ENCODE results near the gene MEIS2.

The MEIS2 gene

GRCh38 chr15:36936613-36937012 is 163.7 kb downstream of the MEIS2 start:
- DNase-seq (ENCODE audit: low read depth), result no peak

- no peak for DNase-seq (ENCODE audit: low read depth)
These were observed 166.9 kb downstream of the MEIS2 start for GRCh38 chr15:36933255-36933990.

DNA sequence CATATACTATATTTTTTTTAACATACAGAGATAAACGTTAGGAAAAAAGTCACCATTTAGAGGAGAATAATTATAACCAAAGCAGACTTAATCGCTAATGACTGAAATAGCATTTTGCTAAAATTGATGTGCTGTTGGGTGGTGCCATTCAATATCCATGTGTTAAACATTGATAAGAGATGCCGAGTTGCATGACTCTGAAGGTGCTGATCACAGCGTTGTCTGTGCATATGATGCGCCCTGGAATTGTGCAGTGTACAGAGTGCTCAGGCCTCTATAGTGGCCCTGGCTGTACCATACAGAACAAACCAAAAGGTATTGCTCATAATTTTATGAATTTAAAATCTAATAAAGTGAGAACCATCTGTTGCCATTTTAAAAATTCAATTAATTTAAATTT is 168.3 kb downstream of the MEIS2 start:
- DNase-seq (ENCODE audit: low read depth), result no peak

- no peak for DNase-seq (ENCODE audit: low read depth)
These were observed 168.9 kb downstream of the MEIS2 start for GRCh38 chr15:36931434-36931833.

- no peak for DNase-seq (ENCODE audit: low read depth)
These were observed 173.9 kb downstream of the MEIS2 start for GRCh38 chr15:36926427-36926825.

DNA sequence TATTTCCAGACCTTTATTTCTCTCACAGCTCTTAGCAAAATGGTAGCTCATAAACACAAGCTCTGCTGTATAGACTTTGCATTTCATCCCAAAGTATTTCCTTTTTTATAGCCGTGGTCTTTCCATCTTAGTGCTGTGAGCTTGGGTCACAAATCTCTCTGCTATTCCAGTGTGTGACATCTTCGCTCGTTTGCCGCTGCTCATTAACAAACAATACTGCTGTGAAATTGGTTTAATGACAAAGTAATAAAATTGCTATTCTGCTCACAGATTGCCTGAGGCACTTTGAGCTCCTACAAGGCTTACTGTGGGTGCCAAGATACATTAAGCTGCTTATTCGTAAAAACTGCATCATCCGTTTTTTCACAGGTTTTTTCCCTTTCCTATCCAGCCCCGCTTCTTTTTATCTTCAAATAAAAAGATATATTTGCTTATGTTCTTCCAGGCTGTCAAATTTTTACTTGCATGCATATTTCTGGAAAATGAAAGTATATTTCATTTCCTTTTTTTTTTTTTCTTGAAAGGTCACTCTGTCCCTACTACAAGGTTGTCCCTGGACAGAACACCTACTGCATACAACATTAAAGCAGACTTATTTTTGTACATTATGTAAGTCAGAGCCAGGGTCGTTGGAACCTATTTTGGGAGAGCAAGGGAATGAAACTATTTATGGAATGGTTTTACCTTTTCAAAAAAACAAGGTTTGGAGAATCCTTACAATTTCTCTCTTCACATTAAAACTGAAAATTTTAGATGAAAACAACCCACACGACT is 174.5 kb downstream of the MEIS2 start:
- no peak for DNase-seq (ENCODE audit: low read depth)

- no peak for DNase-seq (ENCODE audit: low read depth)
These were observed 175.3 kb downstream of the MEIS2 start for GRCh38 chr15:36925049-36925448.

DNA sequence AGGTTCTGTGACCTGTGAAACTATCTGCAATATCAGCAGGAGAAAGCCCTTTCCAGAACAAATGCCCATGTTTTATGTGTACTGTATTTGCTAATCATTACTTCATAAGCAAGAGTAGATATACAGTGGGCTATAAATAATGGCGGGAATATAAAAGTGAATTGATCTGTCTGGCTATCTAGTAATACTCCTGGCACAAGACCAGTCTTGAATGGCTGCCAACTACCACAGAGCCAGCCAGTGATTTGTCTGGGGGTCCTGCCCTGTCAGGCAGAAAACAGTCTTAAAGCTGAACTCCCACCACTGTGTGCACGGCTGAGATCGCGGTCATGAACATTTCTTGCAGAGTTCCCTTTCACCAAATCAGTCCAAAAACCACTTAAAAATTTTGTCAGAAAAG is 176.3 kb downstream of the MEIS2 start:
- DNase-seq (ENCODE audit: low read depth), result no peak

- DNase-seq (ENCODE audit: low read depth), result no peak
These were observed 178.8 kb downstream of the MEIS2 start for GRCh38 chr15:36921484-36922091.

DNA sequence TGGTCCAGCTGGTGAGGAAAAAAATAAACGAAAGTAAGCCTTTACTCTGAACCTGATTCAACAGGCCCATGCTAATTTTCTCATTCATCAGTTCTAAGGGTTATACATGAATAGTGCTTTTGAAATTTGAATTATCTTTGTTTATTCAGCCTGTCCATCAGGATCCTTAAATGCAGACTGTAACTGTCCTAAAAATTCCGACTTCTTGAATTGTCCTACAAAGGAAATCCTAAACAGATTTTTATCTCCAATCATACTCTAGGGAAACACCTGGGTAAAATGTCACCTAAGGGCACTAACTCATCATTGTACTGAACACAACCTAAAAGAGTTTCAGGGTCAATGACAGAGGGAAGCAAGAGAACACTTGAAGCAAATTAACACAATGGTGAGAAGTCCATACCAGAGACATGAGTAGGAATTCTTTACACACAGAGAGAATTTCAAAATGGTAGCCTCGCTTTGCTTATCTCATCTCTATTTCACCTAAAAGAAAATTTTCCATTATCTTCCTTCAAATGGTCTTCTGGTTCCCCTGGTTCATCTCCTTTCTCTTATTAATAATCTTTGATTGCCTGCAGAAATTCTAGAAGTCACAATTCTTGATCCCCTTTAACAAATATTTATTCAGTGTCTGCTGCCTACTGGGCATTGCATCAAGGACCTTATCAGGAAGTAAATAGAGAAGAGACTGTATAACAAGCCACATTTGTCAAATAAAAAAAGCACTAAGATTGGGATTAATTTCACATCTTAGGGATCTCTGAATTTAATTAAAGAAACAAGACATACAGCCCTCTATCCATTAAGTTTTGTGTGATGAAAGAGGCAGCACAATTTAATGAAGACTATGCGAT is 182.7 kb downstream of the MEIS2 start:
- no peak for DNase-seq (ENCODE audit: low read depth)

- DNase-seq (ENCODE audit: low read depth), result no peak
These were observed 185.2 kb downstream of the MEIS2 start for GRCh38 chr15:36914960-36915808.

DNA sequence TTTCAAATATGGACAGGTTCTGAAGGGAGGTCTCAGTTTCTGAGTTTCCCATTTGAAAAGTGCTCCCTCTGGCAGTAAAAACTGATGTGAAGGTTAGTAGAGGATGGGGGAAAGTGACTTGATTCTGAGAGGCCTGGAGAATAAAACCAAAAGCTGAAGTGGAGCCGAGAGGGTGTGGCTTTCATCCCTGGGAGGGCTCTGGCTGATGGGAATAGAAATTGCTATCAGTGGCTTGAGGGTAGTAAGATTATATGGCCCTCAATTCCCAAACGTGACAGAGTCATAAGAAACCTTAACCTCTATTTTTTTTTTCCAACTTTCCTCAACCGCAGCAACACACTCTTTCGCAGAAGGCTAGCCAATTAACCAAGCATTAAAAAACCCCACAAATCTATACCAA is 185.9 kb downstream of the MEIS2 start:
- no peak for DNase-seq (ENCODE audit: low read depth)

GRCh38 chr15:36912311-36912712 is 188.0 kb downstream of the MEIS2 start:
- no peak for DNase-seq (ENCODE audit: low read depth)

DNA sequence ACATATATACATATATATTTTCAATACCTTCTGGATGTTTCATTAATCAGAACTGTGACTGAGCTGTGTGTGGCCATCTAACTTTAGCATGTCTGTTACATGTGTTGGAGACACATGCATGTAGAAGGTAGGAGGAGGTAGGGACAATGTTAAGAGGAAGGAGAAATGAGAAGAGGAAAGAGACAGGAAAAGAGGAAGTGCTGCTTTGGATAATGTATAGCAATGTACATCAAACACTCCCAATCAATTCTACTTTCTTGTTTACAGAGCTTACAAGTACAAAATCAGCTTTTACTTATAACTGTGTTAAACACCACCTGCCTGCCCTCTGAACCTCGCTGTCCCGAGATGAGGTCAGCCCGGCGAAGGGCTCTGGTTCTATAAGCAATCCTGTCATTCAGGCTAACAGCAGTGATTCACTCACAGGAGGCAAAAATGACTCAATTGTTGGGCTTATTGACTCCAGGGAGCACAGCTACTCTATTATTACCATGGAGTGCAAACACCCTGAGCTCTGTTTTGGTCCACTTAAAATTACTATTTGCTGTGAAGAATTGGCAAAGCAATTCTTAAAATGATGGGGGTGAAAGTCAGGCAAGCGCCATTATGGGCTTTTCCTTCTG is 188.9 kb downstream of the MEIS2 start:
- DNase-seq (ENCODE audit: low read depth), result peak; percentile 68

DNA sequence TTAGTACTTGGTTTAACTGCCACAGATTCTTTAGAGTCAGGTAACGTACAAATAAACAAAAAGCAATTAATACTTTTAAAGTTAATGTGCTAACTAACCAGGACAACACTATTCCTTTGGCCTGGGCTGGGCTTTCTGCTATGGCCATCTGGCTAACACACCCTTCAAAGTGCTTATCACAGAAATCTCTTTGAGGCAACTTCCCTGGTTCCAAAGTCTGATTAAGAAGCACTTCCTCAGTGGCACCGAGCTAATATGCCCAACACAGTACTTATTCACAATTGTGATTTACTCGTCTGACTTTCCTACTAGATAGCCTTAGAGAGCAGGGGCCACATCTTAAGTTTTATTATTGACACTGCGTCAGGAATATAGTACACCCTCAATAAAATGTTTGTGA is 191.4 kb downstream of the MEIS2 start:
- no peak for DNase-seq (ENCODE audit: low read depth)

DNA sequence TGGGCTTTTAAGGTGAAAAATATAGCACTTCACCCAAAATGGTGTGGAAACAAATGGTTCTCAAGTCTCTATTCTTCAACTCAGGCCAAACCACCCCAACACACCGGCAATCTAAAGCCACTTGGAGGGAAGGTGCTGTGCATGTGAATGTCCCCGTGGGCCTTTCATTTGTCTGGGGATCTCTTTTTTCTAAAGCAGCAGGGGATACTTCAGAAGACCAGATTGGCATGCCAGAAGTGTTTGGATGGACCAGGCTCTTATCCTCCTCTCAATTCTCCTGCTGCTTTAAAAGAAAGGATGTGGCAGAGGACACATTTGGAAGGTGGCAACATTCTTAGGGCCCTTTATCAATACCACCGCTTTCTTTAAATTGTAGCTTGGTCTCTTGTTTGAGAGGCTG is 193.1 kb downstream of the MEIS2 start:
- no peak for DNase-seq (ENCODE audit: low read depth)

- DNase-seq (ENCODE audit: low read depth), result no peak
These were observed 194.4 kb downstream of the MEIS2 start for GRCh38 chr15:36905908-36906307.

DNA sequence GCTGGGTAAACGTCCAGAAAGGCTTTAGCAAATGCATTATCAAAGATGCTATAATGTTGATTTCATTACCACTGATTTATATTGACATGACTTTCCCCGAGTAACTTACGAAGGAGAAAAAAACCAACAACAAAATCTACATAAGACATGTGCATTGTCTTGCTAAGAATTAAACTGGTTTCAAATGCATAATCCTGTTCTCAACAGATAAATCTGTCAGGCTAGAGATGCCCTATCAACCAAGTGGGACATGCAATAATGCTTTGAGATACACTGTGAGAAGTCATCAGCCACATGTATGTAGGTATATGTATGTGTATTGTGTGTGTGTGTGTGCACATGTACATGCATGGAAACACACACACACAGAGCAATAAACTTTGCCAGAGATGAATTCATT is 195.6 kb downstream of the MEIS2 start:
- DNase-seq (ENCODE audit: low read depth), result no peak

- DNase-seq (ENCODE audit: low read depth), result no peak
These were observed 196.3 kb downstream of the MEIS2 start for GRCh38 chr15:36903922-36904556.

GRCh38 chr15:36903195-36903594 is 197.2 kb downstream of the MEIS2 start:
- DNase-seq (ENCODE audit: low read depth), result no peak
